Caco-2 (cell line): ENCODE data around the gene CRABP1. TPM values are rescaled to one million over a fixed set of nuclear protein-coding genes. Genes with fewer than 3 reads are reported as not detected.

Experiments
- Bru-seq: library from RNA; stranded (reverse); fragments of 400-500 nt; gene quantifications from one replicate; lab custom pipeline; 2021; lab: Mats Ljungman, UMichigan
- BruChase-seq, 2 experiments: library from RNA; stranded (reverse); fragments of 400-500 nt; gene quantifications; one replicate each; lab custom pipeline; 2021; lab: Mats Ljungman, UMichigan
- BruUV-seq: library from RNA; stranded (reverse); fragments of 400-500 nt; replicated peaks from 2 replicates; lab custom pipeline; 2021; lab: Mats Ljungman, UMichigan
- CTCF ChIA-PET: fragments of 300-600 bp; sonication (Branson Sonifier 250); formaldehyde crosslinking; loops from one replicate; lab custom pipeline; 2022; ENCODE audit warnings: antibody characterized with exemption; lab: Charles Lee
- POLR2A ChIA-PET: fragments of 300-600 bp; sonication (Branson Sonifier 250); formaldehyde crosslinking; loops from one replicate; lab custom pipeline; 2022; ENCODE audit warnings: antibody characterized with exemption; lab: Charles Lee
- DNase-seq, 2 experiments: peaks; one replicate each; pipeline versions ENCODE4 v3.0.0 to v3.0.0-alpha.2; 2020 to 2022
- H3K27me3 ChIP-seq: replicated peaks from 2 replicates; pipeline ENCODE4 v1.6.0; 2011; ENCODE audit warnings: low read length; ENCODE audit not compliant: control insufficient read depth, insufficient read depth
- H3K36me3 ChIP-seq: 2 replicates; pipeline ENCODE4 v1.5.1; 2011; ENCODE audit warnings: low read length; ENCODE audit not compliant: control insufficient read depth, insufficient read depth
- H3K4me1 ChIP-seq: fragments of 250-450 bp; sonication (Bioruptor Pico); 2 replicates; pipeline ENCODE4 v1.5.1; 2020; ENCODE audit warnings: mild to moderate bottlenecking
- H3K4me3 ChIP-seq: 2 replicates; pipeline ENCODE4 v1.5.1; 2011; ENCODE audit warnings: low read depth, mild to moderate bottlenecking, control low read depth, low read length
- H3K9me3 ChIP-seq: fragments of 250-450 bp; sonication (Bioruptor Pico); 2 replicates; pipeline ENCODE4 v1.5.1; 2020; ENCODE audit warnings: mild to moderate bottlenecking, moderate library complexity
- H3K27ac Mint-ChIP-seq: one replicate; pipeline ENCODE4 v1.8.0; 2022; ENCODE audit warnings: mixed read lengths; ENCODE audit not compliant: unreplicated experiment
- H3K27me3 Mint-ChIP-seq: one replicate; pipeline ENCODE4 v1.8.0; 2022; ENCODE audit warnings: mixed read lengths; ENCODE audit not compliant: insufficient read depth, unreplicated experiment
- H3K36me3 Mint-ChIP-seq: one replicate; pipeline ENCODE4 v1.8.0; 2022; ENCODE audit warnings: mild to moderate bottlenecking, mixed read lengths; ENCODE audit not compliant: insufficient read depth, unreplicated experiment
- H3K4me1 Mint-ChIP-seq: one replicate; pipeline ENCODE4 v1.8.0; 2022; ENCODE audit warnings: low read depth, mixed read lengths; ENCODE audit not compliant: unreplicated experiment
- H3K4me3 Mint-ChIP-seq: one replicate; pipeline ENCODE4 v1.8.0; 2022; ENCODE audit warnings: mild to moderate bottlenecking, moderate library complexity, mixed read lengths; ENCODE audit not compliant: unreplicated experiment
- H3K9me3 Mint-ChIP-seq: one replicate; pipeline ENCODE4 v1.8.0; 2022; ENCODE audit warnings: mixed read lengths; ENCODE audit not compliant: unreplicated experiment
- CTCF ChIP-seq, 2 experiments: fragments of 200-600 bp in 1 of 2; IDR thresholded peaks; 1 replicate in 1 of 2; 2 replicates in 1 of 2; pipeline versions ENCODE4 v1.5.1 to v1.8.0; 2011 to 2022; ENCODE audit warnings: antibody characterized with exemption in 1 of 2, control low read depth in 1 of 2, inconsistent platforms in 1 of 2, low read depth in 1 of 2, low read length in 1 of 2, mild to moderate bottlenecking in 1 of 2, moderate library complexity in 1 of 2; ENCODE audit not compliant: insufficient read depth in 1 of 2, severe bottlenecking in 1 of 2, unreplicated experiment in 1 of 2
- intact Hi-C: fragments of 100-400 bp; cut with micrococcal nuclease; formaldehyde crosslinking; loops from one replicate; pipeline ENCODE4 v1.10.0; 2022; ENCODE audit not compliant: unreplicated experiment
- long read RNA-seq: library from polyadenylated mRNA; stranded (forward); transcript quantifications from one replicate; pipeline ENCODE4 v2.0.0, GENCODE V29; 2022
- total RNA-seq: library from RNA; stranded (reverse); gene quantifications from 2 replicates; pipeline ENCODE4 v1.2.3, GENCODE V29; 2022

Gene CRABP1
- total RNA-seq (113 and 116 TPM in 2 replicates), Bru-seq, nascent RNA (percentile 65 among the genes with signal in this experiment), BruChase-seq, experiment 1, labeled RNA remaining after a 2-hour chase (percentile 57 among the genes with signal in this experiment), BruChase-seq, experiment 2, labeled RNA remaining after a 6-hour chase (percentile 68 among the genes with signal in this experiment)
- long read RNA-seq, transcript CRABP1-201 (4 exons, 772 nt) = major isoform, 164 of 171 reads
- long read RNA-seq, partial matches to known transcripts = 2 of 171 reads
- long read RNA-seq, other reads (novel, unspliced or antisense) = 4 of 171 reads

GRCh38 chr15:78340231-78341056 is at the start of gene CRABP1:
TSS of gene CRABP1 (plus strand) at chr15:78340353. CDS start at chr15:78340429, 76 bp downstream.
- H3K36me3 ChIP-seq = no peaks in the 10 kb centered on the region
- H3K36me3 Mint-ChIP-seq = no peaks in the 10 kb centered on the region
- H3K4me1 Mint-ChIP-seq = peaks cover 11% of the 10 kb centered on the region
- no peaks in the 10 kb centered on the region for H3K9me3 Mint-ChIP-seq
- CTCF ChIA-PET = interaction anchor here (0.7 to 1.1 kb wide), 2 partner anchors 82 to 191 kb away, joined by 3 to 6 read pairs; no protein-coding TSS in a partner anchor
- H3K9me3 ChIP-seq = no peaks in the 10 kb centered on the region
- TF ChIP-seq CTCF (IDR thresholded peaks at IDR 0.05; ENCODE audit: insufficient read depth in 1 of 2, low read depth in 1 of 2, low read length in 1 of 2, severe bottlenecking in 1 of 2, unreplicated experiment in 1 of 2) = no peak
- TSS peak; percentile 36 for BruUV-seq
- H3K4me3 Mint-ChIP-seq = peak within 1 kb of the TSS; percentile 77
- intact Hi-C loops = loop anchor here (2.0 kb wide), 1 partner anchor 74 kb away; no protein-coding TSS in a partner anchor
- H3K4me3 ChIP-seq = peak within 1 kb of the TSS; percentile 68
- H3K27ac Mint-ChIP-seq = no peak within 1 kb of the TSS
- H3K27me3 ChIP-seq = no peaks in the 10 kb centered on the region
- POLR2A ChIA-PET = interaction anchor here (0.6 to 1.3 kb wide), 4 partner anchors 34 to 138 kb away, joined by 3 to 7 read pairs (median 4); no protein-coding TSS in a partner anchor
- H3K27me3 Mint-ChIP-seq = no peaks in the 10 kb centered on the region
- H3K4me1 ChIP-seq = 0 out of 2 replicates have a peak, but pooled peaks cover 5% of the 10 kb centered on the region
- DNase-seq = peak in 1 of 2 experiments; percentile 49

DNA sequence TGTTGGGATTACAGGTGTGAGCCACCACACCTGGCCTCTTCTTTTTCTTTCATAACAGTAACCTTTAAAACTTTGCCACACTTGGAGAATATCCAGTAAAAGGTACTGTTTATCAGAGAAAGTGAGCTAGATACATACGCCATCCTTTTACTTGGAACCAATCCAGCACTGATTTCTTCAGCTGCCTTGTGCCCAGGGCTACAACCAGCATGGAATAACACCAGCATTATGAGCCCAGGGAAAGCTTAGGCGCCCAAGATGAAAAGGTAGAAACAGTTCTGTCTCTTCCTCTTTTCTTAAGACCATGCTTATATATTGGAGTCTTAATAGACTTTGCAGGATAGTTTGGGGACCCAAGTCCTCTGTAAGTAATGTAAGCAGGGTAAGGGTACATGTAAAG is 49.1 kb upstream of the CRABP1 start:
- intact Hi-C loops = no loop called here
- Histone ChIP-seq H3K4me1 (no peaks in the 10 kb centered on the region), H3K4me3 (no peak overlapping the region), H3K36me3 (no peaks in the 10 kb centered on the region; the same call in 1 of the 2 replicates), H3K27me3 (no peaks in the 10 kb centered on the region), H3K9me3 (no peaks in the 10 kb centered on the region)
- no peaks in the 10 kb centered on the region for H3K9me3 Mint-ChIP-seq
- no peak for DNase-seq
- CTCF ChIA-PET = interaction anchor here (0.6 kb wide), 1 partner anchor 138 kb away, joined by 6 read pairs; no protein-coding TSS in a partner anchor
- no TSS peak for BruUV-seq
- H3K4me3 Mint-ChIP-seq = no peak overlapping the region
- H3K27ac Mint-ChIP-seq = no peak overlapping the region
- H3K36me3 Mint-ChIP-seq = peaks cover 20% of the 10 kb centered on the region
- POLR2A ChIA-PET = no interaction called here
- TF ChIP-seq CTCF (IDR thresholded peaks at IDR 0.05; ENCODE audit: insufficient read depth in 1 of 2, low read depth in 1 of 2, low read length in 1 of 2, severe bottlenecking in 1 of 2, unreplicated experiment in 1 of 2) = no peak
- no peaks in the 10 kb centered on the region for H3K4me1 Mint-ChIP-seq
- no peaks in the 10 kb centered on the region for H3K27me3 Mint-ChIP-seq

GRCh38 chr15:78291698-78292097 is 48.5 kb upstream of the CRABP1 start:
- no peaks in the 10 kb centered on the region for H3K9me3 ChIP-seq
- Mint-ChIP-seq H3K9me3 (no peaks in the 10 kb centered on the region), H3K4me1 (no peaks in the 10 kb centered on the region), H3K27ac (no peak overlapping the region), H3K36me3 (peaks cover 13% of the 10 kb centered on the region), H3K27me3 (no peaks in the 10 kb centered on the region), H3K4me3 (no peak overlapping the region)
- BruUV-seq = no TSS peak
- no peak for DNase-seq
- no peak for TF ChIP-seq CTCF (IDR thresholded peaks at IDR 0.05; ENCODE audit: insufficient read depth in 1 of 2, low read depth in 1 of 2, low read length in 1 of 2, severe bottlenecking in 1 of 2, unreplicated experiment in 1 of 2)
- no peak overlapping the region for H3K4me3 ChIP-seq
- CTCF ChIA-PET = no interaction called here
- no peaks in the 10 kb centered on the region for H3K27me3 ChIP-seq
- no peaks in the 10 kb centered on the region; the same call in 1 of the 2 replicates for H3K36me3 ChIP-seq
- H3K4me1 ChIP-seq = no peaks in the 10 kb centered on the region
- POLR2A ChIA-PET = no interaction called here
- intact Hi-C loops = no loop called here
